ENCODE measurements around the gene PRPH2.

The PRPH2 gene, protein sequence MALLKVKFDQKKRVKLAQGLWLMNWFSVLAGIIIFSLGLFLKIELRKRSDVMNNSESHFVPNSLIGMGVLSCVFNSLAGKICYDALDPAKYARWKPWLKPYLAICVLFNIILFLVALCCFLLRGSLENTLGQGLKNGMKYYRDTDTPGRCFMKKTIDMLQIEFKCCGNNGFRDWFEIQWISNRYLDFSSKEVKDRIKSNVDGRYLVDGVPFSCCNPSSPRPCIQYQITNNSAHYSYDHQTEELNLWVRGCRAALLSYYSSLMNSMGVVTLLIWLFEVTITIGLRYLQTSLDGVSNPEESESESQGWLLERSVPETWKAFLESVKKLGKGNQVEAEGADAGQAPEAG

DNA sequence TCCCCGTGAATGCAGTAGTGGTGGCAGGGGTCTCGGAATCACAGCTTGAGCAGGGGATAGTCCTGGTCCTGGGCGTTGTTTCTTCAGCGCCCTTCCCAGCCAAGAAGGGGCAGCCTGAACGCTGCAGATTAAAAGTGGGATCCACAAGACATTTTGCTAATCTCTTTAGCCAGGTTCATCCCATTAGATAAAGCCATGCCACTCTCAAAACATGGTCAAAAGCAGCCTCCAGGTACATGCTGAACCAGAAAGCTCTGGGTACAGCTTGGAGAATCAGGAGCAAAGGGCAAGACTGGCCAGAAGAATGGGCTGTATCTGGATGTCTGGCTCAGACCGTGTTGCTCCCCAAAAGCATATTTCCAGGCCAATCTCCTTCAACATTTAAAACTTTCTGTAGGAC lies at the start of gene PRPH2:
PRPH2 (minus strand) TSS at position 101 of the 400 bp plus-strand sequence. CDS start 263 bp downstream, outside the sequence.
- H3K4me1 ChIP-seq (ENCODE audit: control insufficient read depth, insufficient read depth, low read length) = peaks cover 7% of the 10 kb centered on the region
- no peak within 1 kb of the TSS for H3K9ac ChIP-seq (ENCODE audit: low read depth, low read length)
- H3K4me3 ChIP-seq (ENCODE audit: low read depth, low read length) = no peak within 1 kb of the TSS
- no peaks in the 10 kb centered on the region for H3K36me3 ChIP-seq (ENCODE audit: control insufficient read depth, insufficient read depth, low read length)
- no peaks in the 10 kb centered on the region for H3K27me3 ChIP-seq (ENCODE audit: control insufficient read depth, insufficient read depth, low read length)
- no peak within 1 kb of the TSS for H3K27ac ChIP-seq (ENCODE audit: low read depth, low read length)
- H3K9me3 ChIP-seq (ENCODE audit: control insufficient read depth, insufficient read depth, low read length) = no peaks in the 10 kb centered on the region

DNA sequence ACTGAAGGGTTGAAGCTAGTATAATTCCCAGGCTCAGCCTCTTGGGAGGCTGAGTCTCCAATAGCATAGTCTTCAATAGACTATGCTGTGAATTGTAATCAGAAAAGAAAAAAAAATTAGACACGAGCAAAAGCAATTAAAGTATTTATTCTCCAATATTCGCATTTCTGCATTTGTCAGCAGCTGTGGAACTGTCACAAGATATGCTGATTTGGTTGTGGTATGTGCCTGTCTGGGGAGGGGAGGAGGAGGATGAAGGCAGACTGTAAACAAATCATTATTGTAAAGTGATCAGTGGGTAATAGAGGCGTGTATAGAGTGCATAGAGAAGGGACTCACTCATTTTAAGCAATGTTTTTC lies 49.3 kb upstream of the PRPH2 start:
- no peaks in the 10 kb centered on the region for H3K9me3 ChIP-seq (ENCODE audit: control insufficient read depth, insufficient read depth, low read length)
- H3K27me3 ChIP-seq (ENCODE audit: control insufficient read depth, insufficient read depth, low read length) = no peaks in the 10 kb centered on the region
- H3K36me3 ChIP-seq (ENCODE audit: control insufficient read depth, insufficient read depth, low read length) = no peaks in the 10 kb centered on the region
- H3K4me3 ChIP-seq (ENCODE audit: low read depth, low read length) = peak overlapping the region; percentile 29
- peak overlapping the region; percentile 78 for H3K27ac ChIP-seq (ENCODE audit: low read depth, low read length)
- no peak overlapping the region for H3K9ac ChIP-seq (ENCODE audit: low read depth, low read length)
- H3K4me1 ChIP-seq (ENCODE audit: control insufficient read depth, insufficient read depth, low read length) = peaks cover 19% of the 10 kb centered on the region

DNA sequence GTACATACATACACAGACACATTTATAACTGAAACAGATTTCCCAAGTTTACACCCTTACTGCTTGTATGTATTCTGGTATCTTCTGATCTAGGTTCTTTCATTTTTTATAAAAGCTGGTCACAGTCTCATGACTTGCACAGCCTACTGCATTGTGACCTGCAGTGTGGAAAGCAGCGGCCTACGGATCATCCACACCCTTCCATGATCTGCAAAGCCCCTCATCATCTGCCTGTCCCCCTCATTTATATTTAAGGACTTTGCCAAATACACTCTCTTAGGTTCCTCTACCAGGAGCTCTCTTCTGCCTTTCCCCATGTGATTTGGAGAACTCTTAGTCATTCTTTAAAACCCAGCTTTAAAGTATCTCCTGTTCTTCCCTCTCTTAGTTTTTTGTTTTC lies 47.4 kb upstream of the PRPH2 start:
- no peak overlapping the region for H3K9ac ChIP-seq (ENCODE audit: low read depth, low read length)
- no peaks in the 10 kb centered on the region for H3K9me3 ChIP-seq (ENCODE audit: control insufficient read depth, insufficient read depth, low read length)
- H3K4me3 ChIP-seq (ENCODE audit: low read depth, low read length) = no peak overlapping the region
- H3K36me3 ChIP-seq (ENCODE audit: control insufficient read depth, insufficient read depth, low read length) = no peaks in the 10 kb centered on the region
- no peaks in the 10 kb centered on the region for H3K27me3 ChIP-seq (ENCODE audit: control insufficient read depth, insufficient read depth, low read length)
- peaks cover 19% of the 10 kb centered on the region for H3K4me1 ChIP-seq (ENCODE audit: control insufficient read depth, insufficient read depth, low read length)
- H3K27ac ChIP-seq (ENCODE audit: low read depth, low read length) = no peak overlapping the region

DNA sequence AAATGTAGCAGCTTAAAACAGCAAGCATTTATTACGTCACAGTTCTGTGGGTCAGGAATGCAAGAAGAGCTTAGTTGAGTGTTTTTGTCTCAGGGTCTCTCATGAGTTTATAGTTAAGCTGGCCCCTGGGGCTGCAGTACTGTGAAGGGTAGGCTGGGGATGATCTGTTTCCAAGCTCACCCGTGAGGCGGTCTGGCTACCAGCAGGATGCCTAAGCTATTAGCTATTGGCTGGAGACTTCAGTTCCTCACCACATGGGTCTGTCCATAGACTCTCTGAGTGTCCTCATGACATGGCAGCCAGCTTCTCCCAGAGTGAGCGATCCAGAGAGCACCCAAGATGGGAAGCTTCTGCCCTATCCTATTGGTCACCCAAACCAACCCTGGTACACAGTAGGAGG lies 46.7 kb upstream of the PRPH2 start:
- Histone ChIP-seq H3K27ac (ENCODE audit: low read depth, low read length) (no peak overlapping the region), H3K9me3 (ENCODE audit: control insufficient read depth, insufficient read depth, low read length) (no peaks in the 10 kb centered on the region), H3K4me1 (ENCODE audit: control insufficient read depth, insufficient read depth, low read length) (peaks cover 19% of the 10 kb centered on the region), H3K4me3 (ENCODE audit: low read depth, low read length) (no peak overlapping the region), H3K27me3 (ENCODE audit: control insufficient read depth, insufficient read depth, low read length) (no peaks in the 10 kb centered on the region), H3K9ac (ENCODE audit: low read depth, low read length) (no peak overlapping the region), H3K36me3 (ENCODE audit: control insufficient read depth, insufficient read depth, low read length) (no peaks in the 10 kb centered on the region)

DNA sequence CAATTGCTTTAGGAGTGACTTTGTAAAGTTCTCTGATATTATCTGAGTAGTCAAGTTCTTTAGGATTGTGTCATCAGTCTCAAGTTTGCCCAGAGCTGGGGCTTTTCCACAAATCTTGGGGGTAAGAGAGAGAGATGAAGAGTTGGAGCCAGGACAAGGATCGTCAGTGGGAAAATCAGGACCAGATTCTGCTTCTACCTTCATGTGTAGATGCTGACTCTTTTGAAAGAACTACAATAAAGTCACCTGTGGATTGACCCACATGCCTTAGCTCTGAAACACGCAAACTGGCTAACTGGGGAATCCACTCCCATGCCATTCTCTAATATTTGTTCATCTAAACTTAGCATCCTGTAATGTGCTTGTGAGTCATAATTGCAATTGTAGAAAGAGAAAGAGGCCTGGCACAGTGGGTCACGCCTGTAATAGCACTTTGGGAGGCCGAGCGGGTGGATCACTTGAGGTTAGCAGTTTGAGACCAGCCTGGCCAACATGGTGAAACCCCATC lies 43.8 kb upstream of the PRPH2 start:
- Histone ChIP-seq H3K4me3 (ENCODE audit: low read depth, low read length) (no peak overlapping the region), H3K27ac (ENCODE audit: low read depth, low read length) (no peak overlapping the region), H3K4me1 (ENCODE audit: control insufficient read depth, insufficient read depth, low read length) (peaks cover 11% of the 10 kb centered on the region)

DNA sequence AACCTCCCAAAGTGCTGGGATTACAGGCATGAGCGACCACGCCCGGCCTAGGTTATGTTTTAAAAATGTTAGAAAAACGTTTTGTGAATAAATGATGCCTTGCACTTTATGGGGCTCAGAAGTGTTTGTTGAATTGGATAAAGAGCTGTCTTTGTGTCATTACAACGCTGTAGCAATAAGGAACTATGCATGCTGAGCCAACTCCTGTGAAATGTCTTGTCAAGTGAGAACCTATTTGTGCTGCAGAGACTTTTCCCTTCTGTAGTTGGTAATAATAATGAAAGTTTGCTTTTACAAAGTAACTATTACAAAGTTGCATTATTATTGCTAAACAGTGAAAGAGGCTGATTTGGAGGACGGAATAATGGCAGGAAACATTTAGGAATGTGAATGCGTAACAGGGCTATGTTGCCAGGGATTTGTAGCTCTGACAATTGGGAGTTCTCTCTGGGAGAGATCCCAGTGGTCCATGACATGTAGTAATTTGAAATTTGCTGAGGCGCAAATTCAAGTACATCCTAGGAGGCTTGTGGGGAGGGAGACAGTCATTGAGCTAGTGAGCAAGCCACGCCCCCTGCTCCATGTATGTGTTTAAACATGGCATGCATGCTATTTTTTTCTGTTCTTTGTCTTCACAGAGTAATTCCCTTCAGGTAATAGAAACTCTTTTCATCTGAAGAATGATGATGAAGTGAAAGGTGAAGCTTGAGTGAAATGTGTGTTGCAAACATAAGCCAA lies 42.7 kb upstream of the PRPH2 start:
- peaks cover 6% of the 10 kb centered on the region for H3K4me1 ChIP-seq (ENCODE audit: control insufficient read depth, insufficient read depth, low read length)
- H3K36me3 ChIP-seq (ENCODE audit: control insufficient read depth, insufficient read depth, low read length) = no peaks in the 10 kb centered on the region
- no peaks in the 10 kb centered on the region for H3K27me3 ChIP-seq (ENCODE audit: control insufficient read depth, insufficient read depth, low read length)
- no peaks in the 10 kb centered on the region for H3K9me3 ChIP-seq (ENCODE audit: control insufficient read depth, insufficient read depth, low read length)
- H3K9ac ChIP-seq (ENCODE audit: low read depth, low read length) = no peak overlapping the region
- H3K4me3 ChIP-seq (ENCODE audit: low read depth, low read length) = no peak overlapping the region
- no peak overlapping the region for H3K27ac ChIP-seq (ENCODE audit: low read depth, low read length)

More for the DNA sequence above, 43.8 kb upstream of the PRPH2 start:
- Histone ChIP-seq H3K9ac (ENCODE audit: low read depth, low read length) (no peak overlapping the region), H3K36me3 (ENCODE audit: control insufficient read depth, insufficient read depth, low read length) (no peaks in the 10 kb centered on the region), H3K27me3 (ENCODE audit: control insufficient read depth, insufficient read depth, low read length) (no peaks in the 10 kb centered on the region), H3K9me3 (ENCODE audit: control insufficient read depth, insufficient read depth, low read length) (no peaks in the 10 kb centered on the region)

DNA sequence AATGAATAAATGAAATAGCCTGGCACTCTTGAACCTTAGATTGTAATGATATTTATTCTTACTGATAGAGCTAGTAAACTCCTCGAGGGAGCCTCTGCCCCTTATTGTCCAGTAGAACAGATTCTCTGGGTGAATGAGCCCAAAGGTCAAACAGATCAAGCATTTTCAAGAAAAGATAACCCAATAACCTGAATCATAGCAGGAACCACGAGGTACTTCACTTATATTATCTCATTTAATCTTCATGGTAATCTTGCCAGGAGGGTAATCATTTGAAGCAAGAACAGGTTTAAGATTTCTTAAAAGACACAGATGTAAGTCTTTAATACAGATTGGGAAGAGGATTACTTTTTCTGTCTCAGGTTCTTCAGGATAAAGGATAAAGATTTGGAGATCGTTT lies 40.6 kb upstream of the PRPH2 start:
- no peak overlapping the region for H3K27ac ChIP-seq (ENCODE audit: low read depth, low read length)
- H3K4me1 ChIP-seq (ENCODE audit: control insufficient read depth, insufficient read depth, low read length) = peaks cover 10% of the 10 kb centered on the region
- no peaks in the 10 kb centered on the region for H3K27me3 ChIP-seq (ENCODE audit: control insufficient read depth, insufficient read depth, low read length)
- peaks cover 12% of the 10 kb centered on the region; the same call in 1 of the 2 replicates for H3K36me3 ChIP-seq (ENCODE audit: control insufficient read depth, insufficient read depth, low read length)
- H3K9ac ChIP-seq (ENCODE audit: low read depth, low read length) = no peak overlapping the region
- no peaks in the 10 kb centered on the region for H3K9me3 ChIP-seq (ENCODE audit: control insufficient read depth, insufficient read depth, low read length)
- H3K4me3 ChIP-seq (ENCODE audit: low read depth, low read length) = no peak overlapping the region

DNA sequence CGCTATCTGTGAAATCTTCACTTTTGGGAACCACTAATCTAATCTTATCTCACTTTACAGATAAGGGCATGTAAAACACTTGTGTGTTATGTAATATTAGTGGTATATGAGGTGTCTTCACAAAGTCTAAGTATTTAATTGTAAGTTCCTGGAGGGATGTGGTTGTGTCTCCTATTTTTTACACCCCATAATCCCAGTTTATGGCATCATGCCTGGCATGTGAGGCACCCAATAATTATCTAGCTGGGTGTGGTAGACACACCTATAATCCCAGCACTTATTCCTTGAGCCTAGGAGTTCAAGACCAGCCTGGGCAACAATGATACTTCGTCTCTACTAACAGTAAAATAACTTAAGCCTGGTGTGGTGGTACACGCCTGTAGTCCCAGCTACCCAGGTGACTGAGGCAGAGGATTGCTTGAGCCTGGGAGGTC lies 40.0 kb upstream of the PRPH2 start:
- Histone ChIP-seq H3K27ac (ENCODE audit: low read depth, low read length) (no peak overlapping the region), H3K4me1 (ENCODE audit: control insufficient read depth, insufficient read depth, low read length) (peaks cover 15% of the 10 kb centered on the region), H3K36me3 (ENCODE audit: control insufficient read depth, insufficient read depth, low read length) (peaks cover 12% of the 10 kb centered on the region; the same call in 1 of the 2 replicates), H3K9me3 (ENCODE audit: control insufficient read depth, insufficient read depth, low read length) (no peaks in the 10 kb centered on the region), H3K4me3 (ENCODE audit: low read depth, low read length) (no peak overlapping the region), H3K9ac (ENCODE audit: low read depth, low read length) (no peak overlapping the region), H3K27me3 (ENCODE audit: control insufficient read depth, insufficient read depth, low read length) (no peaks in the 10 kb centered on the region)

DNA sequence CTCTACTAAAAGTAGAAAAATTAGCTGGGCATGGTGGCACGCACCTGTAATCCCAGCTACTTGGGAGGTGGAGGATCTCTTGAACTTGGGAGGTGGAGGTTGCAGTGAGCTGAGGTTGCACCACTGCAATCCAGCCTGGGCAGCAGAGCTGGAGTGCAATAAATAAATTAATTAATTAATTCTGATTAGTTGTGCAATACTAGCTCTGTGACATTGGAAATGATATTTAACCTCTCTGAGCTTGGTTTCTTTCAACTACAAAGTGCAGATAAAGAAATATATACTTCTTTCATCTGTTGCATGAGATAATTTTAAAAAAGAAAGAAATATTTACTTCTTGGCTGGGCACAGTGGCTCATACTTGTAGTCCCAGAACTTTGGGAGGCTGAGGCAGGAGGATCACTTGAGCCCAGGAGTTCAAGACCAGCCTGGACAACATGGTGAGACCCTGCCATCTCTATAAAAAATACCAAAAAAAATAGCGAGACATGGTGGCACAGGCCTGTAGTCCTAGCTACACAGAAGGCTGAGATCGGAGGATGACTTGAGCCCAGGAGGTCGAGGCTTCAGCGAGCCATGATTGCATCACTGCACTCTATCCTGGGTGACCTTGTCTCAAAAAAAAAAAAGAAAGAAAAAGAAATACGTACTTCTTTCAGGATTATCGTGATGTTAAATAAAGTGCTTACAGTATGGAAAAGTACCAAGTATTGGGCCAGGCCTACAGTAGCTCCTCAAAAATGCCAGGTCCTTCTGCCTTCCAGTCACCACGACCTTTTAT lies 39.1 kb upstream of the PRPH2 start:
- Histone ChIP-seq H3K9ac (ENCODE audit: low read depth, low read length) (no peak overlapping the region), H3K4me1 (ENCODE audit: control insufficient read depth, insufficient read depth, low read length) (peaks cover 20% of the 10 kb centered on the region), H3K9me3 (ENCODE audit: control insufficient read depth, insufficient read depth, low read length) (no peaks in the 10 kb centered on the region), H3K27ac (ENCODE audit: low read depth, low read length) (peak overlapping the region; percentile 32), H3K36me3 (ENCODE audit: control insufficient read depth, insufficient read depth, low read length) (peaks cover 12% of the 10 kb centered on the region; the same call in 1 of the 2 replicates), H3K4me3 (ENCODE audit: low read depth, low read length) (no peak overlapping the region), H3K27me3 (ENCODE audit: control insufficient read depth, insufficient read depth, low read length) (no peaks in the 10 kb centered on the region)

DNA sequence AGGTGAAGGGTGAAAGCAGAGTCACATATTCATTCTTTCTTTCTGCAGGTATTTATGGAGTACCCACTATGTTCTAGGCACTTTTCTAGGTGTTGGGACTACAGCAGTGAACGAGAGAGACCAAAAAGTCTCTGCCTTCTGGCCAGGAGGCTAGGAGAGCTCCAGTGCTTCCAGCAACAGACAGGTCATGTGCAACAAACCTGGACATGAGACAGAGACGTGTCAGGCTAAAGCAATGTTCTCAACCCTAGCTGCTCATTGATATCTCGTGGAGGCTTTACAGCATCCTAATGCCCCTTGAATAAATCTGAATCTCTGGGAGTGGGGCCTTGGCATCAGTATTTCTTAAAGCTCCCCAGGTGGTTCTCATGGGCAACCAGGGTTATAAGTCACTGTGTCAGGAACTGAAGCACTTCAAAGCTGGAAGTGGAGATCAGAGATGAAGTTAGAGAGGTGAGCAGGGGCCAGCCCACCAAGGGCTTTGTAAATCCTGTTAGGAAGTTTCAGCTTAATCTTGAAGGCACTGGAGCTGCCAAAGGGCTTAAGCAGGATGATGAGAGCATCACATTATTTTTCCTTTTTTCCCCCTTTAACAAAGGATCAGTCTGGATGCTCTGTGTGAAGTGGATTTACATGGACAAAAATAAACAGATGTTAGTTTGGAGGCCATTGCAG lies 36.5 kb upstream of the PRPH2 start:
- no peak overlapping the region for H3K27ac ChIP-seq (ENCODE audit: low read depth, low read length)
- no peaks in the 10 kb centered on the region for H3K9me3 ChIP-seq (ENCODE audit: control insufficient read depth, insufficient read depth, low read length)
- no peak overlapping the region for H3K4me3 ChIP-seq (ENCODE audit: low read depth, low read length)

More for the DNA sequence above, 36.5 kb upstream of the PRPH2 start:
- H3K36me3 ChIP-seq (ENCODE audit: control insufficient read depth, insufficient read depth, low read length) = peaks cover 12% of the 10 kb centered on the region; the same call in 1 of the 2 replicates
- no peaks in the 10 kb centered on the region for H3K27me3 ChIP-seq (ENCODE audit: control insufficient read depth, insufficient read depth, low read length)
- H3K9ac ChIP-seq (ENCODE audit: low read depth, low read length) = no peak overlapping the region
- peaks cover 33% of the 10 kb centered on the region for H3K4me1 ChIP-seq (ENCODE audit: control insufficient read depth, insufficient read depth, low read length)
